Measurements from ENCODE around the gene DDX24.

GRCh38 chr14:94116701-94117100 lies 35.7 kb upstream of the DDX24 start:
- no peak for TF ChIP-seq CTCF (IDR thresholded peaks at IDR 0.05)
- no peak for TF ChIP-seq POLR2AphosphoS5 (IDR thresholded peaks at IDR 0.05)
- no peak for TF ChIP-seq POLR2A (IDR thresholded peaks at IDR 0.05)
- TF ChIP-seq EP300 (IDR thresholded peaks at IDR 0.05; ENCODE audit: low read depth), result no peak

Measured in transverse colon (tissue), 4 donors.